Dermis blood vessel endothelial cell (primary cell): ENCODE data around the gene FGF8. TPM values are rescaled to one million over a fixed set of nuclear protein-coding genes. Genes with fewer than 3 reads are reported as not detected.

Source experiments
- DNase-seq: peaks from one replicate; pipeline ENCODE4 v3.0.0; 2010
- total RNA-seq: library from RNA; depleted of rRNA; stranded (reverse); fragments of >200 nt; gene quantifications from 2 replicates; pipeline ENCODE4 v1.2.3, GENCODE V29; 2014

The FGF8 gene
- total RNA-seq, 1 donor from 2014 or later = not detected

- DNase-seq = no peak
These were observed 7.1 kb downstream of the FGF8 start for GRCh38 chr10:101768791-101769170.

- DNase-seq = no peak
These were observed 7.7 kb downstream of the FGF8 start for GRCh38 chr10:101767966-101768790.

- no peak for DNase-seq
These were observed 8.3 kb downstream of the FGF8 start for GRCh38 chr10:101767600-101767945.

- DNase-seq = no peak
These were observed 8.9 kb downstream of the FGF8 start for GRCh38 chr10:101766753-101767599.

- no peak for DNase-seq
These were observed 9.6 kb downstream of the FGF8 start for GRCh38 chr10:101766306-101766705.

- no peak for DNase-seq
These were observed 12.6 kb downstream of the FGF8 start for GRCh38 chr10:101763141-101763846.

- no peak for DNase-seq
These were observed 13.2 kb downstream of the FGF8 start for GRCh38 chr10:101762736-101763135.

- DNase-seq = no peak
These were observed 14.7 kb downstream of the FGF8 start for GRCh38 chr10:101761226-101761625.

- DNase-seq = no peak
These were observed 15.4 kb downstream of the FGF8 start for GRCh38 chr10:101760510-101760909.

GRCh38 chr10:101759309-101760247 lies 16.3 kb downstream of the FGF8 start:
- DNase-seq = no peak

GRCh38 chr10:101758858-101759257 lies 17.1 kb downstream of the FGF8 start:
- no peak for DNase-seq

- DNase-seq = no peak
These were observed 23.7 kb downstream of the FGF8 start for GRCh38 chr10:101752241-101752640.

GRCh38 chr10:101749047-101750016 lies 26.6 kb downstream of the FGF8 start:
- no peak for DNase-seq

GRCh38 chr10:101748496-101748895 lies 27.4 kb downstream of the FGF8 start:
- DNase-seq = no peak

- DNase-seq = no peak
These were observed 30.7 kb downstream of the FGF8 start for GRCh38 chr10:101745074-101745696.

- DNase-seq = no peak
These were observed 31.6 kb downstream of the FGF8 start for GRCh38 chr10:101744267-101744666.

- DNase-seq = no peak
These were observed 34.0 kb downstream of the FGF8 start for GRCh38 chr10:101741938-101742337.

- DNase-seq = no peak
These were observed 39.2 kb downstream of the FGF8 start for GRCh38 chr10:101736666-101737065.

GRCh38 chr10:101732096-101732495 lies 43.8 kb downstream of the FGF8 start:
- no peak for DNase-seq

GRCh38 chr10:101726115-101726387 lies 49.9 kb downstream of the FGF8 start:
- no peak for DNase-seq
